Loucy (cell line): ENCODE data around the gene TRABD2B.

Source experiments
- H2AFZ ChIP-seq: fragments of 200-600 bp; sonication (generic); 2 replicates; pipeline ENCODE4 v1.6.0; 2016; ENCODE audit warnings: antibody characterized with exemption, mild to moderate bottlenecking, low read length, moderate library complexity
- H3F3A ChIP-seq: fragments of 200-600 bp; 2 replicates; pipeline ENCODE4 v1.6.0; 2016; ENCODE audit warnings: antibody characterized with exemption, low read depth, mild to moderate bottlenecking
- H3K27me3 ChIP-seq: fragments of 200-600 bp; sonication (generic); 2 replicates; pipeline ENCODE4 v1.6.1; 2014; ENCODE audit warnings: low read length, mild to moderate bottlenecking; ENCODE audit not compliant: insufficient read depth, poor library complexity, severe bottlenecking
- H3K36me3 ChIP-seq: fragments of 200-600 bp; sonication (generic); 2 replicates; pipeline ENCODE4 v1.6.1; 2016; ENCODE audit warnings: low read length; ENCODE audit not compliant: insufficient read depth
- H3K4me1 ChIP-seq: fragments of 200-600 bp; sonication (generic); 2 replicates; pipeline ENCODE4 v1.5.1; 2014; ENCODE audit warnings: low read length, mild to moderate bottlenecking; ENCODE audit not compliant: insufficient read depth, poor library complexity, severe bottlenecking
- H3K4me2 ChIP-seq: fragments of 200-600 bp; sonication (generic); 2 replicates; pipeline ENCODE4 v1.6.0; 2014; ENCODE audit warnings: antibody characterized with exemption, low read length, low read depth, mild to moderate bottlenecking; ENCODE audit not compliant: poor library complexity, severe bottlenecking
- H3K4me3 ChIP-seq: fragments of 200-600 bp; sonication (generic); 2 replicates; pipeline ENCODE4 v1.5.1; 2014; ENCODE audit warnings: low read length, mild to moderate bottlenecking, mixed read lengths; ENCODE audit not compliant: poor library complexity, severe bottlenecking
- H3K79me2 ChIP-seq: fragments of 200-600 bp; sonication (generic); 2 replicates; pipeline ENCODE4 v1.6.1; 2014; ENCODE audit warnings: low read length; ENCODE audit not compliant: insufficient read depth
- H3K9ac ChIP-seq: fragments of 200-600 bp; sonication (generic); 2 replicates; pipeline ENCODE4 v1.6.0; 2014; ENCODE audit warnings: mild to moderate bottlenecking, low read depth, low read length, moderate library complexity; ENCODE audit not compliant: poor library complexity, severe bottlenecking
- H3K9me2 ChIP-seq: fragments of 200-600 bp; sonication (generic); replicated peaks from 2 replicates; pipeline ENCODE4 v1.6.1; 2016; ENCODE audit warnings: low read depth, low read length, mixed read lengths
- H3K9me3 ChIP-seq: fragments of 200-600 bp; sonication (generic); 2 replicates; pipeline ENCODE4 v1.6.1; 2014; ENCODE audit warnings: mild to moderate bottlenecking, antibody characterized with exemption, low read length, low read depth; ENCODE audit not compliant: insufficient read depth
- H4K20me1 ChIP-seq: fragments of 200-600 bp; sonication (generic); 2 replicates; pipeline ENCODE4 v1.6.0; 2014; ENCODE audit warnings: antibody characterized with exemption, low read length, mild to moderate bottlenecking; ENCODE audit not compliant: insufficient read depth, poor library complexity, severe bottlenecking
- EZH2phosphoT487 ChIP-seq: fragments of 200-600 bp; IDR thresholded peaks from 2 replicates; pipeline ENCODE4 v1.6.1; 2018; ENCODE audit warnings: antibody characterized with exemption, mild to moderate bottlenecking, moderate library complexity, borderline replicate concordance
- TF ChIP-seq, protein P1 (sequence below): fragments of 200-600 bp; sonication (generic); conservative IDR thresholded peaks from 2 replicates; pipeline ENCODE4 v1.5.1; 2014; ENCODE audit warnings: mild to moderate bottlenecking, antibody characterized with exemption, low read length

The TRABD2B gene

DNA sequence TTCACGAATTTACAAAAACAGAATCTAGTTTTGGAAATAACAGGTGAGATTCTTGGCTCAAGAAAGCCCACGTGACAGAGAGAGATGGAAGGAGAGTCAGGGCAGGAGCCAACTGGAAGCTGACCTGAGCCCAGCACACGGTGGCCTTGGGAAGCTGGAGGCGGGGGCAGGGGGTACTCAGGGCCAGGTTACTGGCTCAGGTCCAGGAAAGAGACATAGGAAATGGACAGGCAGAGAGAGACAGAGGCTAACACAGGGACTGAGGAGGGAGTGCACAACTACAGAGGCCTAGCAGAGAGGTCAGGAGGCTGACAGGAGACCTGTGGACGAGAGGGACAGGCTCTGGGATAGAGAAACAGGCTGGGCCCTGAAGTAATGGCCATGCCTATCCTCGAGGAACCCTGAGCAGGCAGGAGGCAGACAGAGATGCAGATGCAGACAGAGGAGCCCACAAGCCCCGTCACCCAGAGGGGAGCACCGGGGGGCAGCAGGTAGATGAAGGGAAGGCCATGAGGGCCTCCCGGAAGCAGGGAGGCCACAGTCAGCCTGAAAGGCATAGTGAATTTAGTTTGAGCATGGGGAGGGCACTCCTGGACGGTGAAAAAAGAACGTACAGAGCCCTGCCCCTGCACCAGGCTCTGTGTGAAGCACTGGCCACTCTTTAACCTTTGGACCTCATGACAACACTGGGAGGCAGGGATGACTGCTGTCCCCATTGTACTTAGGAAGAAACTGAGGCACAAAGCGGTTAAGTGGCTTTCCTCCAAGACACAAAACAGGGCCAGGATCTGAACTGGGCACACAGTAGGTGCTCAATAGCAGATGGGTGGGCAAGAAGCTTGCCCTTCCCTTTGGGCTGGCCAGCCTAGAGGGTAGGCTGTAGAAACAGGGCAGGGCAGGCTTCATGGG lies 230.1 kb downstream of the TRABD2B start:
- H3K9ac ChIP-seq, result no peak overlapping the region
- no peaks in the 10 kb centered on the region for H3K9me2 ChIP-seq
- TF ChIP-seq, protein P1, sequence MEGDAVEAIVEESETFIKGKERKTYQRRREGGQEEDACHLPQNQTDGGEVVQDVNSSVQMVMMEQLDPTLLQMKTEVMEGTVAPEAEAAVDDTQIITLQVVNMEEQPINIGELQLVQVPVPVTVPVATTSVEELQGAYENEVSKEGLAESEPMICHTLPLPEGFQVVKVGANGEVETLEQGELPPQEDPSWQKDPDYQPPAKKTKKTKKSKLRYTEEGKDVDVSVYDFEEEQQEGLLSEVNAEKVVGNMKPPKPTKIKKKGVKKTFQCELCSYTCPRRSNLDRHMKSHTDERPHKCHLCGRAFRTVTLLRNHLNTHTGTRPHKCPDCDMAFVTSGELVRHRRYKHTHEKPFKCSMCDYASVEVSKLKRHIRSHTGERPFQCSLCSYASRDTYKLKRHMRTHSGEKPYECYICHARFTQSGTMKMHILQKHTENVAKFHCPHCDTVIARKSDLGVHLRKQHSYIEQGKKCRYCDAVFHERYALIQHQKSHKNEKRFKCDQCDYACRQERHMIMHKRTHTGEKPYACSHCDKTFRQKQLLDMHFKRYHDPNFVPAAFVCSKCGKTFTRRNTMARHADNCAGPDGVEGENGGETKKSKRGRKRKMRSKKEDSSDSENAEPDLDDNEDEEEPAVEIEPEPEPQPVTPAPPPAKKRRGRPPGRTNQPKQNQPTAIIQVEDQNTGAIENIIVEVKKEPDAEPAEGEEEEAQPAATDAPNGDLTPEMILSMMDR, result no peak
- no peak for TF ChIP-seq EZH2phosphoT487
- H3K79me2 ChIP-seq, result no peaks in the 10 kb centered on the region
- no peak overlapping the region for H2AFZ ChIP-seq
- no peak overlapping the region for H3K4me3 ChIP-seq
- no peaks in the 10 kb centered on the region for H3F3A ChIP-seq
- no peaks in the 10 kb centered on the region for H4K20me1 ChIP-seq
- H3K9me3 ChIP-seq, result no peaks in the 10 kb centered on the region
- no peaks in the 10 kb centered on the region for H3K4me1 ChIP-seq
- no peak overlapping the region for H3K4me2 ChIP-seq
- H3K36me3 ChIP-seq, result no peaks in the 10 kb centered on the region
- H3K27me3 ChIP-seq, result no peaks in the 10 kb centered on the region

DNA sequence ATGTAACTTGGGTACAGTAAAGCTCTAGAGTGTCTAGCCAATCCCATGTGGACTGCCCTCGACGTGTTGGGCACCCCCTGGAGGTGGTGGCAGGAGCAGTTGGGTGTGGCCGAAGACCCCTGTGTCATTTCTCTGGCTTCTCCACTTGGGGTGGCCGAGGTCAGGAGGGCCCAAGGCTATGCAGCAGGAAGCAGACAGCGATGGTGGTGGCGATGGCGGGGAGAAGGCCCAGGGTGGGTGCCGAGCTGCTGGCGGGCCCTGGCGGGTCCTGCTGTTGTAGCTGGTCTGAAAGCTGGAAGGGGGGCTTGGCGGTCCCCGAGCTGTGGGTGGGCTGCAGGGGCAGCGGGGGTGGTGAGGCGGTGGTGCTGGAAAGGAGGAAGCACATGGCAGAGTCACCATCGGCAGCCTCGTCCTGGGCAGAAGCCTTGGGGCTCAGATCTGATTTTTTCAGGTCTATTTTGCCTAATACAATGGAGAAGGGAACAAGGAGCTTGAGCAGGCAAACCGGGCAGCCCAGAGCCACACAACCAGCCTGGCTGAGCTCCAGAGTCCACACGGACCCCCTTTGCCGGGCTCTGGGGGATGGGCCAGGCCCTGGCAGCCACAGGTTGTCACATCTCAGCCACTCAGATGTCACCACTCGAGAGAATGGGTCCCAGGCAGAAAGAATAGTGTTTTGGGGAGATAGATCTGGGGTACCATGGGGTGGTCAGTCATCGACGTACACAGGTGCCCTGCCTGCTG lies 231.3 kb downstream of the TRABD2B start:
- no peaks in the 10 kb centered on the region for H3K79me2 ChIP-seq

DNA sequence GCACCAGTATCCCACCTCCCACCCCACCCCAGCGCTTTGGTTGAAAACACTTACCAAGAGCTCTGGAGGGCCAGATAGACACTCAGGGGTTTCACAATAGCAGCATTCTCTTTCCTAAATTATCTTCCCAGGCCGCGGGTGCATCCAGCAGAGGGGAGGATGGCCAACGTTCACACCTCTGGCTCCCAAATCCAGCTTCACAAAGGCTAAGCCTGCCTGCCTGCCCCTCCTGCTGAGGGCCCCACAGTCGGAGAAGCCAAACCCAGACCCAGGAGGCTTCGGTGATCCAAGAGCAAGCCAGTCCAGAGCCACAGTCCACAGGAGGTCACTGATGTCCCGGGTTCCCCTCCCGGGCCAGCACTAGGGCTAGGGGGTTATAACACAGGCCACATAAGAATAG lies 231.9 kb downstream of the TRABD2B start:
- Histone ChIP-seq H3K36me3 (no peaks in the 10 kb centered on the region), H3K9me2 (no peaks in the 10 kb centered on the region), H3K4me3 (no peak overlapping the region), H2AFZ (no peak overlapping the region), H4K20me1 (no peaks in the 10 kb centered on the region), H3K4me2 (no peak overlapping the region), H3F3A (no peaks in the 10 kb centered on the region), H3K9ac (no peak overlapping the region), H3K79me2 (no peaks in the 10 kb centered on the region), H3K4me1 (no peaks in the 10 kb centered on the region), H3K9me3 (no peaks in the 10 kb centered on the region), H3K27me3 (no peaks in the 10 kb centered on the region)
- TF ChIP-seq, protein P1, result no peak
- TF ChIP-seq EZH2phosphoT487, result no peak

More for the DNA sequence above, 231.3 kb downstream of the TRABD2B start:
- Histone ChIP-seq H3K9me3 (no peaks in the 10 kb centered on the region), H3K36me3 (no peaks in the 10 kb centered on the region), H2AFZ (no peak overlapping the region), H3K27me3 (no peaks in the 10 kb centered on the region), H3F3A (no peaks in the 10 kb centered on the region), H3K9me2 (no peaks in the 10 kb centered on the region), H3K4me2 (no peak overlapping the region), H4K20me1 (no peaks in the 10 kb centered on the region), H3K4me1 (no peaks in the 10 kb centered on the region), H3K4me3 (no peak overlapping the region), H3K9ac (no peak overlapping the region)
- TF ChIP-seq EZH2phosphoT487, result no peak
- TF ChIP-seq, protein P1, result no peak
